GM19099 (cell line): ENCODE data around the gene ECHDC1.

ENCODE experiments used
- POLR2A ChIP-seq: IDR thresholded peaks from 3 replicates; pipeline ENCODE4 v1.6.1; 2011; ENCODE audit warnings: low read depth; ENCODE audit not compliant: insufficient read length; ENCODE audit errors: extremely low read depth

ECHDC1 gene

DNA sequence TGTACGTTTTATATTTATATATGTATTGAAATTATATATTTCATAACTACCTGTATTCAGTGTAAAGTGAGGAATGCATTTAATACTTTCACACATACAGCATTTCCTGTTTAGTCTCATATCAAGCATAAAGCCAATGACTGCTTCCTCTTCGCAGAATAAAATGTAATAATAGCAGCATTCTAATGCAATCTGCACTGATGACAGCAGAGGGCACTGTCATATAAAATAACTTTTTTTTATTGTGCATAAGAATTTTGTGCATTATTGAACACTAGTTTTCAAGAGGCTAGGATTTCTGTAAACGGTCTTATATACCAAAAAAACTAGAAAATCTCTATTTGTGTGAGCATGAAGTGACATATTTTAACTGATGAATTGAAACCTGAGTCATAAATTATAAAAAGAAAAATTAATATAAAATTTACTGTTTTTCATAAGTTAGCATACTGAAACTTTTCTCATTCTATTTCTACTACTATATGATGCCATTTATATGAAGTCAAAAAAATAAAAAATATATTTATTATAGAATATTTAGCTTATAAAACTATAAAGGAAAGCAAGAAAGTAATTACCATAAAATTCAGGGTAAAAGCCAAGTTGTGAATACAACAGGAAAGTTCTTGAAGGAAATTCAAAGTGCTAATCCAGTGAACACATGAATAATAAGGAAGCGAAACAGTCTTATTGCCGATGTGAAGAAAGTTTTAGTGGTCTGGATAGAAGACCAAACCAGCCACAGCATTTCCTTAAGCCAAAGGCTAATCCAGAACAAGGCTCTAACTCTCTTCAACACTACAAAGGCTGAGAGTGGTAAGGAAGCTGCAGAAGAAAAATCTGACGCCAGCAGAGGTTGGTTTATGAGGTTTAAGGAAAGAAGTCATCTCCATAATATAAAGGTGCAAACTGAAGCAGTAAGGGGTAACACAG lies 40.4 kb downstream of the ECHDC1 start:
- no peak for TF ChIP-seq POLR2A

DNA sequence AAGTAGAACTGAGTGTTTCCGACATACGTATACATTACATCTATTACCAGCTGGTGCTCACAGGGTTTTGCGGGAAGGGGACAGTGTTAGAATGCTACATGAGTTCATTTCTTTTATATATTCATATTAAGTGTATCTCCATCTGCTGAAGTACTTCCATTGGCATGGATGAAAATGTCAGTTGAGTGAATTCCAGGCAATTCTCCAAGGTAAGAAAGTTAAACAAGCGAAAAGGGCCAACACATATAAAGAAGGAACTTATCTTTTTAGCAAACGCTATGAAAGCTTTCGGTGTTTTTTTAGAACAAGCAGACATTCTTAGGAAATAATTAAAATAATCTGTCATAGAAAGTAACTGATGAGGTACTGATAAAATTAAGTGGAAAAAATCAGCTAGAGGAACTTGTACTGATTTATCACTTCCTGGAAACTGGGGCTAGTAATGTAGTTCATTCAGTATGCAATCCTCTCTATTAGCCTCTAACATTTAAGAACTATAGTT lies 42.2 kb downstream of the ECHDC1 start:
- no peak for TF ChIP-seq POLR2A

DNA sequence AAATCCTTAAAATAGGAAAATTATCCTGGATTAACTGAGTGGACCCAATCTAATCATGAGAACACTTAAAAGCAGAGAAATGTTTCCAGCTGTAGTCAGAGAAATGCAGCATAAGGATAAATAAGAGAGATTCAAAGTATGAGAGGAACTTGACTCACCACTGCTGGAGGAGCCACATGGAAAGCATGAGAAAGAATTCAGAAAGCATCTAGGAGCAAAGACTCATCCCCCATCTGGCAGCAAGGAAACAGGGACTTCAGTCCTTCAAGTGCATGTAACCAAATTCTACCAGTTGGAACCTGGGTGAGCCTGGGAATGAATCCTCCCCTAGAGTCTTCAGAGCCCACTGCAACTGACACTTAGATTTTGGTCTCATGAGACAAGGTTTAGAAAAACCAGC lies 43.0 kb downstream of the ECHDC1 start:
- no peak for TF ChIP-seq POLR2A

DNA sequence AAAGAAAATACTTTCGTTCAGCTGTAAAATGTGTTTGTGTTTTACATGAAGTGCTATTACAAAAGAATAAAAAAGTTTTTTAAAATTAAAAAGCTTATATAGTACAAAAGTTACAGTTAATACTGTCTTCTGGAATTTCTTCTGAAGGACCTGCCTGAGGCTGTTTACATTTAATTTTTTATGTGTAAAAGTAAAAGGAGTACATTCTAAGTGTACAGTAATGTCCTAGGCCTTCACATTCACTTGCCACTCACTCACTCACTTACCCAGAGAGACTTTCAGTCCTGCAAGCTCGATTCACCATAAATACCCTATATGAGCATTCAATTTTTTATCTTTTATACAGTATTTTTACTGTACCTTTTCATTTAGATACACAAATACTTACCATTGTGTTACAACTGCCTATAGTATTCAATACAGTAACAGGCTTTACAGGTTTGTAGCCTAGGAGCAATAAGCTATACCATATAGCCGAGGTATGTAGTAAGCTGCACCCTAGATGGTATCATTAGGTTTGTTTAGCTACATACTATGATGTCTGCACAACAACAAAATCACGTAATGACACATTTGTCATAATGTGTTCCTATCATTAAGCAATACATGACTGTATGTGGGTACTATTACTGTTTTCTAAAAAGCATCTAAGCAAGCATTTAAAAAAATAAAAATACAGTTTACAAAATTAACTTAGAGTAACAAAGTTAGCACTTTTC lies 43.7 kb downstream of the ECHDC1 start:
- no peak for TF ChIP-seq POLR2A

DNA sequence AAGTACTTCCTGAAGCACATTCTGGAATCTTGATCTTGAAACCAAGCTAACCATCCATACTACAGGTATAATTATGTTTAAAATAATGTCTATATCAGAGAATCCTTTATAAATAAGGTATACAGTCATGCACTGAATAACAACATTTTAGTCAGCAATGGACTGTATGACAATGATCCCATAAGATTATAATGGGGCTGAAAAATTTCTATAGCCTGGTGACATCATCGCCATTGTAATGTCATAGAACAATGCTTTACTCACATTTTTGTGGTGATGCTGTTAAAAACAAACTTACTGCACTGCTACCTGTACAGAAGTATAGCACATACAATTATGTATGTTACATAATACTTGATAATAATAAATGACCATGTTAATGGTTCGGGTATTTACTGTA lies 44.9 kb downstream of the ECHDC1 start:
- no peak for TF ChIP-seq POLR2A

DNA sequence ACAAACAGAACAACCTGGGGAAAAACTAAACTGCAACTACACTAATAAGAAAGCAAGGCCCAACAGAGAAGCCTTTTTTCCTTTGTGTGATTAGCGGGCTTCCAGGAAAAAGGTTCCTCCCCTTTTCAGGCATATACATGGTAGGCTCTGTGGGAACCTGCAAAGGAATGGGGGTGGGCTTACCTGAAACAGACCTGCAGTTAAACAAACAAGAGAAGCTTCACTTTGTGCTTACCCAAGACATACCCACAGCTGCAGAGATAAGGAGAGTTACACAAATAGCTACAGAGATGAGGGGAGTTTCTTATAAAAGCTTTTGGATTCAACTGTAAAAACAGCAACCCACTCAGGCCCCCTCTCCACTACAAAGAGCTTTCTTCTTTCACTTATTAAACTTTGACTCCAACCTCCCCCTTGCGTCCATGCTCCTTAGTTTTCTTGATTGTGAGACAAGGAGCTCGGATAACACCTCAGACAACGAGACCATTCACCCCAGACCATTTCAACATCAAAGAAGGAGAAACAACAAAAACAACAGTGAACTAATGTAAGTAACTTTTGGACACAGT lies 45.8 kb downstream of the ECHDC1 start:
- TF ChIP-seq POLR2A, result no peak

DNA sequence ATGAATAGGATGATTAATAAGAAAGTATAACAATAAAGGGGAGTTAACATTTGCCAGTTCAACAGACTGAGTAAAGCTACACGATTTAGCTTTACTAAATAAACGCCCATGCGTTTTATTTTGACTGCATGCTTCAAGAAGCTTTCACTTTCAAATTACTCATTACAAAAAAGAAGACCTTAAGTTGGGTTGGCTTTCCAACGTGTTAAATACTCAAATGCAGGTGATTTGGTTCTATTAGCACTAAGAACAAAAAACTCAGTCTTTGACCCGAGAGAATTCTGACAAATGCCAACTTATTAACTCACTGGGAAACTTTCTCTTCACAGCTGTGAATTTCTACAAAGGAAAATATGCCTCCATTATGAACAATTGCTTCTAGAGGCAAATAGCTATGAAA lies 51.9 kb downstream of the ECHDC1 start:
- TF ChIP-seq POLR2A, result no peak

- no peak for TF ChIP-seq POLR2A
Measured at GRCh38 chr6:127290391-127291265, 52.8 kb downstream of the ECHDC1 start.

GRCh38 chr6:127289934-127290333 lies 53.5 kb downstream of the ECHDC1 start:
- TF ChIP-seq POLR2A, result no peak

DNA sequence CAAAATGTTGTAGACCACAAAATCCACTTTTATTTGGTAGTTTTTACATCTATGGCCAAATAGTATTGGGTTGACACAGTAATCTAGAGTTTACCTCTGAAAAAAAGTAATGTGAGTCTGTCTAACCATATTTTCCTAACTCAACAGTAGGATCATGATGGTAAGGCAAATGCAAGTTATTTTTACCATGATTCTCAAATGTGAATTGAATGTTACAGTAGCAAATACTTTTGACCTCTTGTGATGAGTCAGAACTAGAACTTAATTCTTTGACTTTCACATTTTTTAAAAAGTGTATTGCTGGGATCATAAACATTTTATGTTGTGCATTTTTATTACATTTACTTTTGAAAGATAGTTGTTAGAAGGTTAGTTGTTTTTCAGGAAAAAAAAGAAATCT lies 54.7 kb downstream of the ECHDC1 start:
- TF ChIP-seq POLR2A, result no peak

GRCh38 chr6:127282184-127282583 lies 61.2 kb downstream of the ECHDC1 start:
- no peak for TF ChIP-seq POLR2A

- TF ChIP-seq POLR2A, result no peak
Measured at GRCh38 chr6:127279815-127280214, 63.6 kb downstream of the ECHDC1 start.

- TF ChIP-seq POLR2A, result no peak
Measured at GRCh38 chr6:127277878-127278843, 65.2 kb downstream of the ECHDC1 start.
